Suprapubic skin (tissue), 4 donors: ENCODE results near the gene MUSK.

Experiments used
- POLR2A ChIP-seq, 2 donors: fragments of 450-650 bp; IDR thresholded peaks; one replicate each; pipeline ENCODE4 v1.6.1; 2017; ENCODE audit warnings: antibody characterized with exemption in 2 of 2, mild to moderate bottlenecking in 2 of 2, moderate library complexity in 2 of 2
- POLR2AphosphoS5 ChIP-seq, 3 donors: sonication (generic); formaldehyde crosslinking; IDR thresholded peaks; one replicate each; pipeline ENCODE4 v1.6.1; 2017; ENCODE audit warnings: antibody characterized with exemption in 3 of 3
- TF ChIP-seq, protein P1 (sequence below), 2 donors: fragments of 200-600 bp in 1 of 2; fragments of 450-650 bp in 1 of 2; sonication (generic) in 1 of 2; IDR thresholded peaks; one replicate each; pipeline ENCODE4 v1.5.1; 2016 to 2019; ENCODE audit warnings: antibody characterized with exemption in 2 of 2, mild to moderate bottlenecking in 1 of 2, moderate library complexity in 1 of 2

DNA sequence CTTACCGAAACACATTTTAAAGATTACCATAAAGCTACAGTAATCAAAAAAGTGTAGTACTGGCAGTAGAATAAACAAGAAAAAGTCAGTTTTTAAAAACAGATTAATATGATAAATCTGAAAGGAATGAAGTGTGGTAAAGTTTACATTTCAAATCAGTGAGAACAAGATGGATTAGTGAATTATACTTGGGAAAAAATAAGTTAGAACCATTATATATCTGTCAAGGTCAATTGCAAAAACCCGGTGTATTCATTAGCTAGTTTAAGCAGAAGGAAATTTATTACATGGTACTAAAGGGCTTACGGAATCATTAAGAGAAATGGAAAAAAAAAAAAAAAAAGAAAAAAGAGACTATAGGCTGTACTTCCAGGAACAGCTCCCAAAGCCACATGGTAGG is 164.3 kb downstream of the MUSK start:
- TF ChIP-seq, protein P1, sequence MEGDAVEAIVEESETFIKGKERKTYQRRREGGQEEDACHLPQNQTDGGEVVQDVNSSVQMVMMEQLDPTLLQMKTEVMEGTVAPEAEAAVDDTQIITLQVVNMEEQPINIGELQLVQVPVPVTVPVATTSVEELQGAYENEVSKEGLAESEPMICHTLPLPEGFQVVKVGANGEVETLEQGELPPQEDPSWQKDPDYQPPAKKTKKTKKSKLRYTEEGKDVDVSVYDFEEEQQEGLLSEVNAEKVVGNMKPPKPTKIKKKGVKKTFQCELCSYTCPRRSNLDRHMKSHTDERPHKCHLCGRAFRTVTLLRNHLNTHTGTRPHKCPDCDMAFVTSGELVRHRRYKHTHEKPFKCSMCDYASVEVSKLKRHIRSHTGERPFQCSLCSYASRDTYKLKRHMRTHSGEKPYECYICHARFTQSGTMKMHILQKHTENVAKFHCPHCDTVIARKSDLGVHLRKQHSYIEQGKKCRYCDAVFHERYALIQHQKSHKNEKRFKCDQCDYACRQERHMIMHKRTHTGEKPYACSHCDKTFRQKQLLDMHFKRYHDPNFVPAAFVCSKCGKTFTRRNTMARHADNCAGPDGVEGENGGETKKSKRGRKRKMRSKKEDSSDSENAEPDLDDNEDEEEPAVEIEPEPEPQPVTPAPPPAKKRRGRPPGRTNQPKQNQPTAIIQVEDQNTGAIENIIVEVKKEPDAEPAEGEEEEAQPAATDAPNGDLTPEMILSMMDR (IDR thresholded peaks at IDR 0.05), result no peak
- TF ChIP-seq POLR2A (IDR thresholded peaks at IDR 0.05), result no peak
- no peak for TF ChIP-seq POLR2AphosphoS5 (IDR thresholded peaks at IDR 0.05)
